Effector CD8-positive, alpha-beta T cell (primary cell): Measurements from ENCODE around the gene PAX5.

Experiments used
- DNase-seq: peaks from one replicate; lab custom pipeline; 2025; lab: John Stamatoyannopoulos, UW

PAX5 gene

GRCh38 chr9:36961561-36962325, 72.3 kb downstream of the PAX5 start:
- DNase-seq: no peak

DNA sequence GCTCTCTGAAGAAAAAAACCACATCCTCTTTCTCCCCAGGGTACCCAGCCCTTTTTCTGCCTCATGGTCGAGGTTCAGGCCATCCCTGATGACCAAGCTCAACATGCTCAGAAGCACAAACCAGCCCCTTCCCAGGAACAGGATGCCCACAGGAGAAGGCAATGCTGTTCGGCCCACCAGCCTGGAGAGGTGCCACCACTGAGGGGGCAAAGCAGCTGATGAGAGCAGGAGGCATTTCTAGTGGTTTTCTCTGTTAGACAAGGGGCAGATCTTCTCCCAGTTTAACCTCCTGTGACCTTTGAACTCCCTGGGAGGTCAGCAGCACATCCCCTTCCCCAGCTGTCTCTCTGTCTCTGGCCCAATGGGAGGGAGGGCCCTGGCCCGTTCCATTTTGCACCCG, 73.0 kb downstream of the PAX5 start:
- no peak for DNase-seq

GRCh38 chr9:36960575-36960955, 73.5 kb downstream of the PAX5 start:
- no peak for DNase-seq

DNA sequence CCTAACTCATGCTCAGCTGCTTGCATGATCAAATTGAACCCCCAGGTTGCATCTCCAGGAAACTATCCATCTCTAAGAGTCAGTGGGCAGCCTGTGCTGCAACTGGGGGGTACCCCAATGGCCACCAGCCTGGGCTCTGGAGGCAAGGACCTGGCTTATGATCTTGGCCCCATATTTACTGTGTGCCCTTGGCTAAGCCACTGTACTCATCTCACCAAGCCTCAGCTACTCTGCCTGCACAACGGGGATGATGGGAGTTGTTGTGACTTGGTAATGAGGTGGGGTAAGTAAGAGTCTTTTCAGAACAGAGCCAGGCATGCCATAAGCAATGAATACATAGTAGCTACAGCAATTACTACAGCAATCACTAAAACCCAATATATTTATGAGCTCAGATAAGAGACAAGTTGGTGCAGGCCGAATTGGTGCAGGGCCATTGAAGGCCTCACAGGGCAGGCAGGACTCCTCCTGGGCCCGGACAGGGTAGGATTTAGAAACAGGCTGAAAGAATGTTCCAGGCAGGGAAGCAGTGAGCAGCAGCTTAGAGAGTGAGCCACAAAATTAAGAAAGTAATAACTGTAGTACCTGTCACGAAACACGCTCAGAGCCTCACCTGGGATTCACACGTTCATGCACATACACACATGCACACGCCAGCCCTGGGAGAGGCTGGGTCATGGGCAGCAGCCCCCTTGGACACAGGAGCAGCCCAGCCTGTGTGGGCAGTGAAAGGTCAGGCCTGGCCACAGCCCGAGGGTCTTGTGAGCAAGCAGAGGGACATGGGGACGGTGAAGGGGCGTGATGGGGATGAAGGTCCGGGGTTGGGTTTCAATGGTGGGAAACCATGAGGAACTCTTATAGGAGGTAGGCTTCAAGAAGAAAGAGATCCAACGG, 74.1 kb downstream of the PAX5 start:
- no peak for DNase-seq

- no peak for DNase-seq
Measured at GRCh38 chr9:36956908-36957307, 77.2 kb downstream of the PAX5 start.

- DNase-seq: no peak
Measured at GRCh38 chr9:36950389-36950788, 83.7 kb downstream of the PAX5 start.

- no peak for DNase-seq
Measured at GRCh38 chr9:36949466-36949865, 84.6 kb downstream of the PAX5 start.

GRCh38 chr9:36948051-36948450, 86.0 kb downstream of the PAX5 start:
- DNase-seq: no peak

- DNase-seq: no peak
Measured at GRCh38 chr9:36946653-36947052, 87.4 kb downstream of the PAX5 start.

GRCh38 chr9:36945999-36946398, 88.1 kb downstream of the PAX5 start:
- DNase-seq: no peak

DNA sequence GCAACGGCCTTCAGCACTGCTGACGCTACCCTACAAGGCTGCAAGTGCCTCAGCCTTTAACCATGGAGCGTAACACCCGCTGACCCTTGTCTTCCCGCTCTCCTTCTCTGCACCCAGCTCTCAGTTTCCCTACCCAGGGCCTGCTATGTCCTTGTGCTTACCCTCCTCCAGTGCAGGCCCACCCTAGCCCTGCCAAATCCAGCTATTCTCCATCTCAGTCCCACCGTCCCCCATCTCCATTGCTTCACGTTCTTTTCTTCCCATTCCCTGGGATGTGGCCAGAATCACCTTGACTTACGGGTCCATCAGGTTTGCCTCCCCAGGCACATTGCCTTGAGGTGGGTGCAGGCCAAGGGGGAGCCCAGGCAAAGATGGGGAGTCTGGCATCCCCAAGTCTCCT, 91.2 kb downstream of the PAX5 start:
- DNase-seq: no peak

- DNase-seq: no peak
Measured at GRCh38 chr9:36941441-36941840, 92.6 kb downstream of the PAX5 start.

DNA sequence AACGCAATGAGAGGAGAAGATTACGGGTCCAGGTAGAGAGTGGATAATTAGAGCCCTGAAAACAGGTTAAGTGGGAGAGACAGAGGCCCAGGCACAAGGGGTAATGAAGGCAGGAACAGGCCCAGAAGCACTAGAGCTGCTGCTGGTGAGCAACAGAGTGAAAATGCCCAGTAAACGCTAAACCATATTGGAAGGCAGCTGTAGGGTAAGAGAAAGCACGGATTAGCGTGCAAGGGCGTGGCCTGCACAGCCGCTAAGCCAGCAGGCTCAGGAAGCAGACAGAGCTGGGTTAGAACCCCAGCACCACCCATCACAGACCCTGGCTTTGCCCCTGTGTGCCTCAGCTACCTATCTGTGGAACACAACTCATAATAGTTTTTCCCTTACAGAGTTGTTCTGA, 93.2 kb downstream of the PAX5 start:
- DNase-seq: no peak

DNA sequence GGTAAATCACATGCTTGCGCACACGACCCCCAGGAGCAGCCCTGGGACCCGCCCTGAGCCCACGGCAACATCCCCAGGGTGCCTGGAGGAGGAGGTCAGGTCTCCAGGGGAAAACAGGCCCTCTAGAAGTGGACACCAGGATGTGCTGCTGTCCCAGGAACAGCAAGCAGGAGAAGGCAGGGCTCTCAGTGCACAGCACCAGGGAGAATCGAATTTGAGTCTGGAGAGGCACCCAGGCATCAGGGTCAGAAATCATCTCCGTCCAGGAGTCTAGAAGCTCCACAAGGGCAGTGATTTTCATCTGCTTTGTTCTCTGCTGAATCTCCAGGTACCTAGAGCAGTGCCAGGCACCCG, 93.6 kb downstream of the PAX5 start:
- no peak for DNase-seq

DNA sequence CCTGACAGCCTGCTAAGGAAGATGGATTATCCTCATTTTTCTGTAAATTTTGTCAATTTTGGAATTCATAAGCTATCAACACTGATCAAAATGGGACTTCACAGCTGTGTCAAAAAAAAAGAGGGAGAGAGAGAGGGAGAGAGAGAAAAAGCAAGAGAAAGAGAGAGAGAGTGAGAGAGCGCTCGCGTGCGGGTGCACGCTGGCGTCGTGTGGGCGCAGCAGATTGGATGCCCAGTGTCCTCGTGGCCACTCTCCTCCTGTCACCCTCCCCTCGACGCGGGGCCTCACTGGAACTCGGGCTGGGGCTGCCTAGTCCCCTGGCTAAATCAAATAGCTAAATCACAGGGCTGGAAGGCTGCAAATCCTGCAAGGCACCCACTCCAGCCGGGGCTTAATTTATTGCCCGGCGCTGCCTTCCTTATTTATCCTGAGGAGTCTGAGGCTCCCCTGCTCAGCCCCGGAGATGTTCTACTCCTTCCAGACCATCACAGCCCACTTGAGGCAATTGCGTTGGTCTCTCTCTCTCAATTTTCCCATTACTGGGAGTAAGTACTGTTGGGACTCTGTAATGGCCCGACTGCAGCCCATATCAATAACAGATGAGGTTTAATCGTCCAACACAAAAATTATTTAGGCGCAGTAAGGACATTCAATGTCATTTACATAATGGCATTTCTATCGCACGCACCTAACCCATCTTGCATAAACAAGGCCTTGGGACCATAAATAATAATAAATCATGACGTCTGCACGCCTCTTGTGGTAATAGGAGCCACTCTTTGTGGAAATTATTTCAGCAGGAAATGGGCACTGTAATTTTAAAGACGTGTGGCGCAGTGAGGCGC, 94.2 kb downstream of the PAX5 start:
- DNase-seq: no peak

- no peak for DNase-seq
Measured at GRCh38 chr9:36939214-36939613, 94.9 kb downstream of the PAX5 start.

- DNase-seq: no peak
Measured at GRCh38 chr9:36938617-36939016, 95.5 kb downstream of the PAX5 start.

- DNase-seq: no peak
Measured at GRCh38 chr9:36937951-36938350, 96.1 kb downstream of the PAX5 start.

DNA sequence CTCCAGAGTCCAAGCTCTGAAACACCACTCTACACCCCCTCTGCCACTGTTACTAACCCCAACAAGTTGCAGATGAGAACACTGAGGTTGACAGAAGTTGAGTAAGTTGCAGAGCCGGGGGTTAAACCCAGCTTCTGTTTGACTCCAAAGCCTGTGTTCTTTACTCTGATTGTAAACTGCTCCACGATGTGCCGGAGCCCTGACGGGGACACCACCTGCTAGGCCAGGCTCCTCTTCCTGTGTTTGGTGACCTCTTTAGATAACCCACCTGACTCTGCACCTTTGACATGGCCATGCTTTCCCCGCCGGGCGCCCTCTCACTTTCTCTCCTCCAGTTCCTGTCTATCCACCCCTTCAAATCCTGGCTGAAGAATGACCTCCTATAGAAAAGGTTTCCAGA, 96.7 kb downstream of the PAX5 start:
- DNase-seq: no peak

DNA sequence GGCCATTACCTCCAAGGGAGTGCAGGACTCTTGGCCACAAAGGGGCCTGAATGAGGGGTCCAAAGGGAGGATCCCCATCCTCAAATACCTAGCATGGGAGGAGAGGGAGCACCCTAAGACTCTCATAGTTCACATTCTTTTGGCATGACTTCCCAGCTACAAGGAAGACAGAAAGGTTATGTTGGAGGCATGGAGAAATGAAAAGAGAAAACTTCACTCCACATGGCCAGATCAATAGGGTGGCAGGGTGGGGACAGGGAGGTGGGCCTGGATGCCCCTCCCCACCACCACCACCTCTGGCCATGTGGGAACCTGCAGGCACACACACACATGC, 97.6 kb downstream of the PAX5 start:
- DNase-seq: no peak

GRCh38 chr9:36935768-36936497, 98.1 kb downstream of the PAX5 start:
- no peak for DNase-seq

- no peak for DNase-seq
Measured at GRCh38 chr9:36935332-36935731, 98.7 kb downstream of the PAX5 start.
